Activated naive CD8-positive, alpha-beta T cell treated with anti-CD3 and anti-CD28 coated beads for 36 hours (primary cell): ENCODE measurements around the gene DOCK1. TPM values are rescaled to one million over a fixed set of nuclear protein-coding genes. Genes with fewer than 3 reads are reported as not detected.
"Not testable (repeated sequence)": the region's sequence is repeated elsewhere in the genome, so short reads cannot be mapped to it uniquely, and the experiment has no call there.

Experiments used
- DNase-seq: peaks from one replicate; pipeline ENCODE4 v3.0.0; 2021
- H3K27ac Mint-ChIP-seq: one replicate; pipeline ENCODE4 v1.8.0; 2022; ENCODE audit warnings: mild to moderate bottlenecking, moderate library complexity, mixed read lengths
- H3K27me3 Mint-ChIP-seq: one replicate; pipeline ENCODE4 v1.8.0; 2022; ENCODE audit warnings: mild to moderate bottlenecking, mixed read lengths
- H3K36me3 Mint-ChIP-seq: one replicate; pipeline ENCODE4 v1.8.0; 2021; ENCODE audit warnings: mild to moderate bottlenecking, mixed read lengths
- H3K4me1 Mint-ChIP-seq: one replicate; pipeline ENCODE4 v1.8.0; 2021; ENCODE audit warnings: mixed read lengths
- H3K4me3 Mint-ChIP-seq: one replicate; pipeline ENCODE4 v1.8.0; 2022; ENCODE audit warnings: mild to moderate bottlenecking, moderate library complexity, mixed read lengths
- H3K9me3 Mint-ChIP-seq: one replicate; pipeline ENCODE4 v1.8.0; 2022; ENCODE audit warnings: mixed read lengths
- total RNA-seq, 2 experiments: library from RNA; stranded (reverse); gene quantifications; one replicate each; pipeline ENCODE4 v1.2.3, GENCODE V29; 2021

Gene DOCK1
- total RNA-seq, 2 experiments from 2014 or later = 0.76 to 0.95 TPM

GRCh38 chr10:126892226-126893175 lies 12.7 kb upstream of the DOCK1 start:
- no peak for DNase-seq
- Mint-ChIP-seq H3K36me3 (no peaks in the 10 kb centered on the region), H3K27me3 (no peaks in the 10 kb centered on the region), H3K9me3 (peaks cover 5% of the 10 kb centered on the region), H3K4me3 (no peak overlapping the region), H3K4me1 (no peaks in the 10 kb centered on the region), H3K27ac (no peak overlapping the region)

GRCh38 chr10:126893206-126893605 lies 12.0 kb upstream of the DOCK1 start:
- H3K36me3 Mint-ChIP-seq = no peaks in the 10 kb centered on the region
- no peak for DNase-seq
- no peak overlapping the region for H3K4me3 Mint-ChIP-seq
- no peak overlapping the region for H3K27ac Mint-ChIP-seq
- peaks cover 5% of the 10 kb centered on the region for H3K9me3 Mint-ChIP-seq
- H3K27me3 Mint-ChIP-seq = no peaks in the 10 kb centered on the region
- no peaks in the 10 kb centered on the region for H3K4me1 Mint-ChIP-seq

- H3K4me1 Mint-ChIP-seq = no peaks in the 10 kb centered on the region
- H3K9me3 Mint-ChIP-seq = peaks cover 7% of the 10 kb centered on the region
- H3K27ac Mint-ChIP-seq = no peak overlapping the region
- H3K36me3 Mint-ChIP-seq = no peaks in the 10 kb centered on the region
- DNase-seq = no peak
- H3K4me3 Mint-ChIP-seq = no peak overlapping the region
- H3K27me3 Mint-ChIP-seq = no peaks in the 10 kb centered on the region
These were observed 11.4 kb upstream of the DOCK1 start for GRCh38 chr10:126893841-126894240.

- no peak for DNase-seq
- H3K9me3 Mint-ChIP-seq = peaks cover 9% of the 10 kb centered on the region
- H3K27me3 Mint-ChIP-seq = no peaks in the 10 kb centered on the region
- no peak overlapping the region for H3K4me3 Mint-ChIP-seq
- H3K4me1 Mint-ChIP-seq = no peaks in the 10 kb centered on the region
- no peaks in the 10 kb centered on the region for H3K36me3 Mint-ChIP-seq
- H3K27ac Mint-ChIP-seq = no peak overlapping the region
These were observed 9.9 kb upstream of the DOCK1 start for GRCh38 chr10:126895214-126895781.

- no peak overlapping the region for H3K4me3 Mint-ChIP-seq
- H3K27ac Mint-ChIP-seq = no peak overlapping the region
- peaks cover 4% of the 10 kb centered on the region for H3K9me3 Mint-ChIP-seq
- H3K27me3 Mint-ChIP-seq = peaks cover 4% of the 10 kb centered on the region
- H3K4me1 Mint-ChIP-seq = no peaks in the 10 kb centered on the region
- no peak for DNase-seq
- no peaks in the 10 kb centered on the region for H3K36me3 Mint-ChIP-seq
These were observed 6.8 kb upstream of the DOCK1 start for GRCh38 chr10:126898460-126898859.

- not testable (repeated sequence) for H3K4me1 Mint-ChIP-seq, H3K9me3 Mint-ChIP-seq, H3K4me3 Mint-ChIP-seq, DNase-seq, H3K36me3 Mint-ChIP-seq, H3K27ac Mint-ChIP-seq
- H3K27me3 Mint-ChIP-seq = peaks cover 13% of the 10 kb centered on the region
These were observed 5.7 kb upstream of the DOCK1 start for GRCh38 chr10:126899529-126899928.

- Mint-ChIP-seq H3K27ac (no peak overlapping the region), H3K4me1 (no peaks in the 10 kb centered on the region), H3K27me3 (peaks cover 35% of the 10 kb centered on the region), H3K9me3 (peaks cover 4% of the 10 kb centered on the region), H3K4me3 (no peak overlapping the region), H3K36me3 (peaks cover 1% of the 10 kb centered on the region)
- no peak for DNase-seq
These were observed 3.1 kb upstream of the DOCK1 start for GRCh38 chr10:126902157-126902556.

GRCh38 chr10:126903656-126904360 lies 1.4 kb upstream of the DOCK1 start:
- H3K27ac Mint-ChIP-seq = no peak overlapping the region
- H3K4me3 Mint-ChIP-seq = no peak overlapping the region

GRCh38 chr10:126904516-126904817 lies 761 bp upstream of the DOCK1 start:
- no peak for DNase-seq
- H3K27ac Mint-ChIP-seq = no peak overlapping the region
- H3K4me1 Mint-ChIP-seq = no peaks in the 10 kb centered on the region
- peaks cover 39% of the 10 kb centered on the region for H3K27me3 Mint-ChIP-seq
- H3K36me3 Mint-ChIP-seq = peaks cover 1% of the 10 kb centered on the region
- H3K4me3 Mint-ChIP-seq = no peak overlapping the region
- peaks cover 2% of the 10 kb centered on the region for H3K9me3 Mint-ChIP-seq

More at GRCh38 chr10:126903656-126904360, 1.4 kb upstream of the DOCK1 start:
- peaks cover 39% of the 10 kb centered on the region for H3K27me3 Mint-ChIP-seq
- peaks cover 1% of the 10 kb centered on the region for H3K36me3 Mint-ChIP-seq
- peaks cover 2% of the 10 kb centered on the region for H3K9me3 Mint-ChIP-seq
- no peaks in the 10 kb centered on the region for H3K4me1 Mint-ChIP-seq
- no peak for DNase-seq

GRCh38 chr10:126905776-126906703 lies 812 bp downstream of the DOCK1 start:
- H3K36me3 Mint-ChIP-seq = peaks cover 1% of the 10 kb centered on the region
- H3K9me3 Mint-ChIP-seq = no peaks in the 10 kb centered on the region
- H3K27me3 Mint-ChIP-seq = peaks cover 39% of the 10 kb centered on the region
- peak overlapping the region; percentile 47 for H3K4me3 Mint-ChIP-seq
- no peak for DNase-seq
- H3K27ac Mint-ChIP-seq = no peak overlapping the region
- no peaks in the 10 kb centered on the region for H3K4me1 Mint-ChIP-seq

GRCh38 chr10:126906704-126907422 lies 1.6 kb downstream of the DOCK1 start:
- Mint-ChIP-seq H3K9me3 (no peaks in the 10 kb centered on the region), H3K36me3 (peaks cover 1% of the 10 kb centered on the region), H3K27me3 (peaks cover 39% of the 10 kb centered on the region), H3K27ac (no peak overlapping the region), H3K4me1 (no peaks in the 10 kb centered on the region), H3K4me3 (no peak overlapping the region)
- DNase-seq = no peak

- no peak overlapping the region for H3K27ac Mint-ChIP-seq
These were observed 2.3 kb downstream of the DOCK1 start for GRCh38 chr10:126907423-126907970.

GRCh38 chr10:126908225-126908624 lies 3.0 kb downstream of the DOCK1 start:
- H3K9me3 Mint-ChIP-seq = no peaks in the 10 kb centered on the region
- no peak overlapping the region for H3K4me3 Mint-ChIP-seq
- no peak for DNase-seq
- H3K27ac Mint-ChIP-seq = no peak overlapping the region
- peaks cover 37% of the 10 kb centered on the region for H3K27me3 Mint-ChIP-seq
- H3K4me1 Mint-ChIP-seq = no peaks in the 10 kb centered on the region
- H3K36me3 Mint-ChIP-seq = peaks cover 1% of the 10 kb centered on the region

More at GRCh38 chr10:126907423-126907970, 2.3 kb downstream of the DOCK1 start:
- peaks cover 1% of the 10 kb centered on the region for H3K36me3 Mint-ChIP-seq
- H3K4me1 Mint-ChIP-seq = no peaks in the 10 kb centered on the region
- H3K27me3 Mint-ChIP-seq = peaks cover 39% of the 10 kb centered on the region
- no peak for DNase-seq
- no peaks in the 10 kb centered on the region for H3K9me3 Mint-ChIP-seq
- no peak overlapping the region for H3K4me3 Mint-ChIP-seq

GRCh38 chr10:126908729-126909128 lies 3.5 kb downstream of the DOCK1 start:
- H3K4me3 Mint-ChIP-seq = no peak overlapping the region
- H3K4me1 Mint-ChIP-seq = no peaks in the 10 kb centered on the region
- H3K27ac Mint-ChIP-seq = no peak overlapping the region
- peaks cover 32% of the 10 kb centered on the region for H3K27me3 Mint-ChIP-seq
- peaks cover 1% of the 10 kb centered on the region for H3K36me3 Mint-ChIP-seq
- H3K9me3 Mint-ChIP-seq = no peaks in the 10 kb centered on the region
- DNase-seq = no peak
